Activated CD8-positive, alpha-beta memory T cell treated with anti-CD3 and anti-CD28 coated beads, Interleukin-2, amount 50 U/mL, for 48 hours (primary cell): ENCODE measurements around the gene MTHFD2.
"Not testable (repeated sequence)": the region's sequence is repeated elsewhere in the genome, so short reads cannot be mapped to it uniquely, and the experiment has no call there.

Source experiments
- DNase-seq: peaks from one replicate; pipeline ENCODE4 v3.0.0-alpha.2; 2020

Gene MTHFD2

GRCh38 chr2:74198023-74198460, 373 bp upstream of the MTHFD2 start:
- DNase-seq: no peak

- DNase-seq: no peak
Observed at GRCh38 chr2:74199275-74199701, 873 bp downstream of the MTHFD2 start.

GRCh38 chr2:74199871-74200305, 1.5 kb downstream of the MTHFD2 start:
- peak; percentile 56 for DNase-seq

GRCh38 chr2:74201196-74201595, 2.8 kb downstream of the MTHFD2 start:
- DNase-seq: peak; percentile 40

DNA sequence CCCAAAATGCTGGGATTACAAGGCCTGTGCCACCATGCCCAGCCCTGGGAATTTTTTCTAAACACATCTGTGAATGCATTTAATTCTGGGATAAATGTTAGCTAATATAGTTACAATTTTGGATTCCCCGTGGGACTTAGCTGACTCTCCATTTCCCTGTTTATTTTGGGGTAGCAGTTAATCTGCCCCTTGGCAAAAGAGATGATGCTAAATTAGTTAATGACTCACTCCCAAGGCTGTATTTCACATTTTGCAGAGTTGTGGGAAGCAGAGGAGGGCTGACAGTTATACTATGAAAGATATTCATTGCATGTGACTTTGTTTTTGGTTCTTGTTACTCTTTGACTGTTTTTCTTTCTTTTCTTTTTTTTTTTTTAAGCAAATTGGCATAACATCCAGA, 3.2 kb downstream of the MTHFD2 start:
- no peak for DNase-seq

DNA sequence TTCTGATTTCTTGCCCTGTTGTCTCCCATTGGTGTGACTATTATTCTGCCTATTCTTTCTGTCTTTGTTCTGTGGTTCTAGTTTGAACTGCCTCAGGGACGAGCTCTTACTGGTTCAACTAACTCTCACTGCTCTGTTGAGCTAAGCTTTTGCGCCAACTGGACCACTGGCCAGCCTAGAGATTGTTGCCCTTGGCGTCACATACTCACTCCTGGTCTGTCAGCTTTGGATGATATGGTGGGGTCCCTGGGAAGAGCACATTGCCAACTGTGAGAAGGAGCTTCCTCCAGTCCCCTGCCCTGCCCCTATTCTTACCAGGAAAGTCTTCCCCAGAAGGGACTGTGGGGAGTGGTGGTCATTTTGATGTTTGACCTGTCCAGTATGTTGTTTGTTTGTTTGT, 6.0 kb downstream of the MTHFD2 start:
- DNase-seq: peak; percentile 52

DNA sequence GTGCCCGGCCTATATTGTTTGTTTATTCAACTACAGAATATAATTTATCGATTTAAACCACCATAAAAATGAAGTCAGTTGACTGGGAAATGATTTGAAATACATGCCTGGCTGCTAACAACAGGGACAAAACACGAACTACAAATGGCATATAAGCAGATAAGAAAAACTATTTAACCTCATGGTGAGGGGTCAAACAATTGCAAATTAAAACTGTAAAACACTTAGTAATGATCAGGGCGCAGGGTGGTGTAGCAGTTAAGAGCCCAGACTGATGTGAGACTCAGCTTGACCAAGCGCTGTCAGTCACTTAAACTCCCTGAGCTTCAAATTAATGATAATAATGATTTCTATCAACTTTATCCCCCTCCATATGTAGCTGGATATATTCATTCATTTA, 6.7 kb downstream of the MTHFD2 start:
- DNase-seq: no peak

- DNase-seq: peak; percentile 69
Observed at GRCh38 chr2:74205596-74205995, 7.2 kb downstream of the MTHFD2 start.

DNA sequence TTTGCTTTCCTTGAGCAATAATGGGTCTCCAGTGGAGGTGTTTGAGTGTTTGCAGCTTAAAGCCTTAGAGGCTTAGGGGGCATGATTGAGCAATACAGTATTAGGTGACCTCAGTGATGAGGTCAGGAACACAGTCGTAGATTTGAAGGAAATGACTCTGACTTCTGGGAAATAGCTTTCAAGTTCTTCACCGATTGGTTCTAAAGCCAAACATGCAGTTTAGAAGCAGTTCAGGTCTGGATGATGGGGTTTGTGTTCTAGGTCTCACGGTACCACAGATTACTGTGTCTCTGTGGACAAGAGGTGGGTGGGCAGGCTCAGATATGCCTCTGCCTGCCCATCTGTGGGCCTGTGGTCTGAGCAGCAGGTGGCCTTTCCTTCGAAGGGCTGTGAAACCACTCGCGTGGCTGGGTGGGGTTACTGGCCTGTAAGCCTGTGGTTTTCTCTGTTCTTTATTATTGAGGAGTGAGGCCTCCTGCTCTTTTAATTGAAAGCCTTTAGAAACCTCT, 7.8 kb downstream of the MTHFD2 start:
- DNase-seq: peak; percentile 80

DNA sequence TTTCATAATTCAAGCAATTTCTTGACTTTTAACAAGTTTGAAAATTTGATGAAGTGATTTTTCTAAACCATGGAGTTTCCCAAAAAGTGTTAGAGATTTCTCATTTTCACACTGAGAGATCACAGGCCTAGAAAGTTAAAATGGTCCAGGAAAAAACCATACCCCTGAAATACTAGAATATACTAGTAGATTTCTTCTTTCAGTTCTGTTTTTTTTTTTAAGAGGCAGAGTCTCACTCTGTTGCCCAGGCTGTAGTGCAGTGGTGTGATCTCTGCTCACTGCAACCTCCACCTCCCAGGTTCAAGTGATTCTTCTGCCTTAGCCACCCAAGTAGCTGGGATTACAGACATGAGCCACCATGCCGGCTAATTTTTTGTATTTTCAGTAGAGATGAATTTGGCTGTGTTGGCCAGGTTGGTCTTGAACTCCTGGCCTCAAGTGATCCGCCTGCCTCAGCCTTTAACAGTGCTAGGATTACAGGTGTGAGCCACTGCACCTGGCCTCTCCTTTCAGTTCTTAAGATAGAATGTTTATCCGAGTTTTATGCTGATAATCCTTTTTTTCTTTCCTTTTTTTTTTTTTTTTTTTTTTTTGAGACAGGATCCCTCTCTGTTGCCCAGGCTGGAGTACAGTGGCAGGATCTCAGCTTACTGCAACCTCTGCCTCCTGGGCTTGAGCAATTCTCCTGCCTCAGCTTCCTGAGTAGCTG, 14.4 kb downstream of the MTHFD2 start:
- DNase-seq: no peak

- DNase-seq: not testable (repeated sequence)
Observed at GRCh38 chr2:74215771-74216170, 17.4 kb downstream of the MTHFD2 start.

DNA sequence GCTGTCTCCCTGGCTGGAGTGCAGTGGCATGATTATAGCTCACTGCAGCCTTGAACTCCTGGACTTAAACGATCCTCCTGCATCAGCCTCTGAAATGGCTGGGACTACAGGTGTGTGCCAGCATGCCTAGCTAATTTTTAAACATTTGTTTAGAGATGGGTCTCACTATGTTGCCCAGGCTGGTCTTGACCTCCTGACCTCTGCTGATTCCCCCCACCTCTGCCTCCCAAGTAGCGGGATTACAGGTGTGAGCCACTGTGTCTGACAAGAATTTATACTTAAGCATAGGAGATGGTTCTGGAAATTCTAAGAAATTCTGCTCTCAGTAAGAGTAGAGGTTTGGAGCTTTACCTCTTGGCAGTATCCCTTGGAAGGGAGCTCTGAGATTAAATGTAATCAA, 18.2 kb downstream of the MTHFD2 start:
- DNase-seq: no peak

DNA sequence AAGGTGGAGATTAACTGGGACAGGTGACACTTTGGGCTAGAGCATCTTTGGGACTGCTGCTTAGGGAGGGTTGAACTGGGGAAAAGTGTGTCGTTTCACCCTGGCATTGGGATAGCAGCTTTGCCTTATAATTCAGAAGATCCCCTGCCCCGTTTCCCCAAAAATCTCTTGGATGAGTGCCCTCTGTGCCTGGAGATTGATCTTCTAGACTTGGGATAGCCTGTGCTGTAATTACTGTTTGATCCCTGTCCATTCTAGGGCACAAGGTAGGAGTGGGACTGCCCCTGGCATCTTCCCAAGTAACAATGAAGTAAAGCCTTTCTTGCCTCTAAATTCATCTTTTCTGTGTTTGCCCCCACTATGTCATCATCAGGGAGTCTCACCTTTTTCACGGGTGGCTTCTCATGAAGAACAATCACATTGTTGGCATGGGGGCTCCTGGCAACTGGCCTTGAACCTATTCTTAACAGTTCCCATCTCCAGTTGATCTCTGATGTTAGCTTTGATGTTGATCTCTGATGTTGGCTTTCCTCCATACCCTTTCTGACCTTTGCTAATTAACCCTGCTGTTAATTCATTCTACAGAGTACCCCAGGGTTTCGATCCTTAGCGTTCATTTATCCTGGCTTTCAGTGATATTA, 21.6 kb downstream of the MTHFD2 start:
- DNase-seq: no peak

GRCh38 chr2:74221091-74221490, 22.7 kb downstream of the MTHFD2 start:
- no peak for DNase-seq

DNA sequence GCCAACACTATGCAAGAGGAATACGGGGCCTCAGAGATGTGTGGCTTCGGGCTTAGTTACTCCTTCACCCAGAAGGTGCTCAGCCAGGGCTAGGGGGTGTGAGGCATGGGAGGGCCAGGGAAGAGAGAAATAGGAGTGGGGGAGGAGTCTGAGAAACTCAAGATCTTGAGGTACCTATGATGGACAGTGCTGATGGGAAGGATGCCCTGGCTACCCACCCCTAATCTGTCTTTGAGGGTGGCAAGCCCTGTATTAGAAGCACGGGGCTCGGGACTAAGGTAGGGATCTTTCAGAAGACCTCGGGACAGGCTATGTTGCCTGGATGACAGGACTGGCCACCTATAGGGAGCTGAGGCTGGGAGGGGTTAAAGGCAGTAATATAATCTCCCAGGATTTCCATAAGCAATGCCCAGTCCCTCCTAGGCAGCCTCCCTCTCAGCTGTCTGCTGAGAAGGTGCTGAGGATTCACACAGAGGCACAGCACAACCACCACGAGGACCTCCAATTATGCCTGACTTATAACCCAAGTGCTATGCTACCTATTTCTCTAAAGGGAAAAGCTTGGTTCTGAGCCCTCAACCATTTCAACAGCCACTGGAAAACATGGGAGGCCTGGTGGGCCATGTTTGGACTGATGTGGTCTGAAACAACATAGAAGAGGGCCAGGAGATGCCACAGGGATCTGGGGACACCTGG, 23.3 kb downstream of the MTHFD2 start:
- no peak for DNase-seq

- DNase-seq: no peak
Observed at GRCh38 chr2:74222300-74222650, 23.9 kb downstream of the MTHFD2 start.

GRCh38 chr2:74223941-74224770, 25.7 kb downstream of the MTHFD2 start:
- DNase-seq: peak; percentile 56

DNA sequence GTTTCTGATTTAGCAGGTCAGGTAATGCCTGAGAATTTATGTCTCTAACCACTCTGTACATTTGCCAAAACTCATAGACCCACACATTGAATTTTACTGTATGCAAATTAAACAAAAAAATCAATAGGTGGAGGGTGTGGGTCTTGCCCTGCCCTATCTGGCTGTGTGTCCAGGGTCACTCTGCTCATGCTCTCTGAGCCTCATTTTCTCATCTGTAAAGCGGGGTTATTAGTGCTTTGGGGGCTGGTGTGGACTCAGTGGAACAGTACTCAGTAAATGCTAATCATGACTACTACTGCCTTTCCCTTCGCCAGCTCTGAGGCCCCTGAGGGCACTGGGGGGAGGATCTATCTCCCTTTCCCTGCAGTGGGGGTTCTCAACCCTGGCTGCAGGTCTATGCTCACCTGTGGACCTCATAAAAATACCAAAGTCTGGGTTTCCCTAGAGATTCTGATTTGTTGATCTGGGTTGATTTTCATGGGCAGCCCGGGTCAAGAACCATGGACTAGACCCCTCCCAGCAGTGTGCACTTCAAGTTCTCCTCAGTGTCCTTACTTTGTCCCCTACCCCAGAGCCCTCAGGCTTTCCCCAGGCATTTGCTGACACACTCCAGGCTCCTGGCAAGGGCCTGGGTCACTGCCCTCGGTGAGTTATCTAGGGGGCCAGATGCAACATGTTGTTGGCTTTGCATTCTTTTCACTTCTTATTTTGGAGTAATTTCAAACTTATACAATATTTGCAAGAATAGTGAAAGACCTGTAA, 27.5 kb downstream of the MTHFD2 start:
- DNase-seq: no peak

- no peak for DNase-seq
Observed at GRCh38 chr2:74226648-74227213, 28.3 kb downstream of the MTHFD2 start.

DNA sequence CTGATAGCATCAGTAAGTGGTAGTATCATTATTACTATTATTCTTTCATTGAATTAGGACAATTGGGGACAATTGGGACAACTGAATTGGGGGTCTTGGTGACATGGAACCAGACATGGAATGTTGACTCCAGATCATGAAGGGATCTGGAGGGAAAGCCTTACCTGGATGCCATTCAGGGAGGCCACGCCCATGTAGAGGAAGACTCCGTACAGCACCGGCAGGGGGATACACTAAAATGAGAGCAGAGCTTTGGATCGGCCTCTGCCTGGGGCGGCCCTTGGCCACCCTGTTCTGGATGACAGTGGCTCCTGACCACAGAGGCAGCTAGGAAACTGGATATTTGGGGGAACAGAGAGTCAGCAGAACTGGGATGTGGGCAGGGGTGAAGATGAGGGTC, 29.2 kb downstream of the MTHFD2 start:
- no peak for DNase-seq

DNA sequence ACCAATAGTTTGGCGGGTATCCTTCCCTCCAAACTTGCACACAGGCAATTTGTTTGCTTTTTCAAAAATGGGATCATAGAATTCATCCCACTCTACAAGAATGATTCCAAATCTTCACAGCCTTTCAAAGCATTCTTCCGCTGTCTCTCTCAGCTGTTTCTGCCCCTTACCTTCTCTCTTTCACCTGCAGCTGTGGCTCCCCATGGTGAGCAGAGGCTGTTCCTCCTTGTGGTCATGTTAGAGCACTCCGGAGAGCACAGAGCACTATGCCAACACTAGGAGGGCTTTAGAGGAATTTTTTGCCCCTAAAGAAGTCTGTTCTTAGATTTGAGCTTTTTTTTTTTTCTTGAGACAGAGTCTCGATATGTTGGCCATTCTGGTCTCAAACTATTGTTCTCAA, 30.4 kb downstream of the MTHFD2 start:
- no peak for DNase-seq

DNA sequence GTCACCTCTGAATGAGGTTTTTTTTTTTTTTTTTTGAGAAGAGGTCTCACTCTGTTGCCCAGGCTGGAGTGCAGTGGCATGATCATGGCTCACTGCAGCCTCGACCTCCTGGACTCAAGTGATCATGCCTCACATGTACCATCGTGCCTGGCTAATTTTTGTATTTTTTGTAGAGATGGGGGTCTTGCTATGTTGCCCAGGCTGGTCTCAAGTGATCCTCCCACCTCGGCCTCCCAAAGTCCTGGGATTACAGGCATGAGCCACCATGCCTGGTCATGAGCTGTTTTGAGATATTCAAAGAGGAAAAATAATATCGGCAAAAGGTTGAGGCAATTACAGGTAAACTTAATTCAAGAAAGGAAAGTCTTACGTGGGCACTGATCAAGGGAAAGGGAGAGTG, 31.4 kb downstream of the MTHFD2 start:
- DNase-seq: not testable (repeated sequence)
